NCI-H146 (cell line): ENCODE results near the gene SCN10A.
A peak's percentile ranks its signal among the peaks of the same experiment; 100 is the strongest.

Source experiments
- DNase-seq: peaks from one replicate; lab custom pipeline; 2025; lab: John Stamatoyannopoulos, UW

The SCN10A gene

GRCh38 chr3:38720465-38720864 is 95.6 kb downstream of the SCN10A start:
- no peak for DNase-seq

GRCh38 chr3:38717355-38718240 is 98.4 kb downstream of the SCN10A start:
- no peak for DNase-seq

- DNase-seq, result no peak
Observed at GRCh38 chr3:38713121-38713520, 102.9 kb downstream of the SCN10A start.

GRCh38 chr3:38711321-38711720 is 104.7 kb downstream of the SCN10A start:
- DNase-seq, result no peak

GRCh38 chr3:38707730-38708129 is 108.3 kb downstream of the SCN10A start:
- no peak for DNase-seq

GRCh38 chr3:38706961-38707360 is 109.1 kb downstream of the SCN10A start:
- DNase-seq, result no peak

- no peak for DNase-seq
Observed at GRCh38 chr3:38702231-38702630, 113.8 kb downstream of the SCN10A start.

GRCh38 chr3:38698760-38699159 is 117.3 kb downstream of the SCN10A start:
- DNase-seq, result no peak

GRCh38 chr3:38698061-38698460 is 118.0 kb downstream of the SCN10A start:
- no peak for DNase-seq

- DNase-seq, result no peak
Observed at GRCh38 chr3:38696034-38696433, 120.0 kb downstream of the SCN10A start.

GRCh38 chr3:38690185-38690584 is 125.8 kb downstream of the SCN10A start:
- DNase-seq, result no peak

GRCh38 chr3:38689774-38690173 is 126.2 kb downstream of the SCN10A start:
- no peak for DNase-seq

- no peak for DNase-seq
Observed at GRCh38 chr3:38689346-38689745, 126.7 kb downstream of the SCN10A start.

GRCh38 chr3:38687321-38687720 is 128.7 kb downstream of the SCN10A start:
- no peak for DNase-seq

- DNase-seq, result no peak
Observed at GRCh38 chr3:38684546-38684945, 131.5 kb downstream of the SCN10A start.

- DNase-seq, result no peak
Observed at GRCh38 chr3:38669668-38670067, 146.3 kb downstream of the SCN10A start.

- DNase-seq, result peak; percentile 36
Observed at GRCh38 chr3:38662544-38662943, 153.5 kb downstream of the SCN10A start.

- DNase-seq, result no peak
Observed at GRCh38 chr3:38658841-38659240, 157.2 kb downstream of the SCN10A start.

- no peak for DNase-seq
Observed at GRCh38 chr3:38657369-38657768, 158.6 kb downstream of the SCN10A start.

GRCh38 chr3:38655708-38656300 is 160.2 kb downstream of the SCN10A start:
- DNase-seq, result peak; percentile 69

GRCh38 chr3:38653685-38654537 is 162.1 kb downstream of the SCN10A start:
- DNase-seq, result no peak

GRCh38 chr3:38652934-38653333 is 163.1 kb downstream of the SCN10A start:
- DNase-seq, result no peak
